SK-N-SH treated with all-trans-retinoic acid at 6 μM for 48 hours (cell line): ENCODE measurements around the gene ACTN4.

ENCODE experiments used
- ESRRG ChIP-seq: fragments of 250-450 bp; sonication (Bioruptor Pico); IDR thresholded peaks from 2 replicates; pipeline ENCODE4 v1.6.1; 2021; ENCODE audit warnings: mild to moderate bottlenecking
- GLIS3 ChIP-seq: fragments of 250-450 bp; sonication (Bioruptor Pico); IDR thresholded peaks from 2 replicates; pipeline ENCODE4 v1.5.0; 2020; ENCODE audit warnings: mild to moderate bottlenecking, moderate library complexity
- ZNF565 ChIP-seq: fragments of 450-650 bp; formaldehyde crosslinking; conservative IDR thresholded peaks from 2 replicates; pipeline ENCODE4 v1.5.0; 2020; ENCODE audit warnings: low read depth, mild to moderate bottlenecking, moderate library complexity
- ZNF70 ChIP-seq: fragments of 450-650 bp; formaldehyde crosslinking; IDR thresholded peaks from 2 replicates; pipeline ENCODE4 v1.5.0; 2020; ENCODE audit warnings: mild to moderate bottlenecking, moderate library complexity
- TF ChIP-seq, protein P1 (sequence below): fragments of 250-450 bp; sonication (Bioruptor Pico); IDR thresholded peaks from 2 replicates; pipeline ENCODE4 v1.8.0; 2020; ENCODE audit warnings: mild to moderate bottlenecking, moderate library complexity, borderline replicate concordance

DNA sequence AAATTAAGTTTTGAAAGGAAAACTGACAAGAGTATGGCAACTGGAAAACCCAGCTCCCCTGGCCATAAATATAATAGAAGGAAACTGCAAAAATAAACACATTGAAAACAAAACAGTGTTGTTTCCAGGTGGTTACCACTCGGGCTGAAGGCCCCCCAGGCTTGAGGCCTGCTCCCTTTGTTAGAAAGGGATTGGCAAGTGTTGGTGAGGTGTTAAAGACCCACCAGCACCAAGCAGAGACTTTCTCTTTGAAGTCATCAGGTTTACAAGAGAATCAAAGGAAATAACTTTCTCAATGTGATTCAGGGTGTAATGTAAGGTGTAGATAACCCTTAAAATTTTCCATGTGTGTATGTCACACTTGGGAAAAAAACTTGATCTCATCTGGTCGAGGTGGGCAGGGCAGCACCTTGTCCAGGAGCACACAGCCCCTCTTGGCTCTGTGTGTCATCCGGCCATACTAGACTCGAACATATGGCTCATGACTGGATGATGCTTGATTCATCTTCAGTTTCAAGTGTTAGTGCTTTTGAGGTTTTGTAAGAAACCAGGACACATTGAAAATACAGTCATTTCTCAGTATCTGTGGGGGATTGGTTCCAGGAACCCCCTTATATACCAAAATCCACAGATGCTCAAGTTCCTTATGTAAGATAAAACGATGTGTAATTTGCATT lies 7.8 kb downstream of the ACTN4 start:
- no peak for TF ChIP-seq ESRRG
- TF ChIP-seq, protein P1, sequence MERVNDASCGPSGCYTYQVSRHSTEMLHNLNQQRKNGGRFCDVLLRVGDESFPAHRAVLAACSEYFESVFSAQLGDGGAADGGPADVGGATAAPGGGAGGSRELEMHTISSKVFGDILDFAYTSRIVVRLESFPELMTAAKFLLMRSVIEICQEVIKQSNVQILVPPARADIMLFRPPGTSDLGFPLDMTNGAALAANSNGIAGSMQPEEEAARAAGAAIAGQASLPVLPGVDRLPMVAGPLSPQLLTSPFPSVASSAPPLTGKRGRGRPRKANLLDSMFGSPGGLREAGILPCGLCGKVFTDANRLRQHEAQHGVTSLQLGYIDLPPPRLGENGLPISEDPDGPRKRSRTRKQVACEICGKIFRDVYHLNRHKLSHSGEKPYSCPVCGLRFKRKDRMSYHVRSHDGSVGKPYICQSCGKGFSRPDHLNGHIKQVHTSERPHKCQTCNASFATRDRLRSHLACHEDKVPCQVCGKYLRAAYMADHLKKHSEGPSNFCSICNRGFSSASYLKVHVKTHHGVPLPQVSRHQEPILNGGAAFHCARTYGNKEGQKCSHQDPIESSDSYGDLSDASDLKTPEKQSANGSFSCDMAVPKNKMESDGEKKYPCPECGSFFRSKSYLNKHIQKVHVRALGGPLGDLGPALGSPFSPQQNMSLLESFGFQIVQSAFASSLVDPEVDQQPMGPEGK = no peak
- no peak for TF ChIP-seq ZNF70
- TF ChIP-seq ZNF565 (CRISPR knock-in tag) = no peak
- no peak for TF ChIP-seq GLIS3
